GM19240 (cell line): ENCODE results near the gene STAT3.
A peak's percentile ranks its signal among the peaks of the same experiment; 100 is the strongest.

Source experiments
- DNase-seq: peaks from one replicate; pipeline ENCODE4 v3.0.0; 2011; ENCODE audit warnings: low spot score; ENCODE audit not compliant: insufficient read length

Gene STAT3

GRCh38 chr17:42354956-42355843 lies 33.0 kb downstream of the STAT3 start:
- DNase-seq, result no peak

- DNase-seq, result no peak
These were observed 40.1 kb downstream of the STAT3 start for GRCh38 chr17:42348104-42348503.

GRCh38 chr17:42347606-42348005 lies 40.6 kb downstream of the STAT3 start:
- no peak for DNase-seq

GRCh38 chr17:42347198-42347597 lies 41.0 kb downstream of the STAT3 start:
- DNase-seq, result no peak

- DNase-seq, result no peak
These were observed 41.8 kb downstream of the STAT3 start for GRCh38 chr17:42346481-42346880.

GRCh38 chr17:42345396-42346073 lies 42.7 kb downstream of the STAT3 start:
- no peak for DNase-seq

- no peak for DNase-seq
These were observed 45.8 kb downstream of the STAT3 start for GRCh38 chr17:42342242-42343008.

GRCh38 chr17:42341568-42341967 lies 46.7 kb downstream of the STAT3 start:
- DNase-seq, result no peak

GRCh38 chr17:42340691-42341127 lies 47.5 kb downstream of the STAT3 start:
- no peak for DNase-seq

- DNase-seq, result no peak
These were observed 49.0 kb downstream of the STAT3 start for GRCh38 chr17:42339221-42339620.

- no peak for DNase-seq
These were observed 49.7 kb downstream of the STAT3 start for GRCh38 chr17:42338427-42338985.

- DNase-seq, result no peak
These were observed 50.8 kb downstream of the STAT3 start for GRCh38 chr17:42337442-42337841.

GRCh38 chr17:42334677-42335076 lies 53.6 kb downstream of the STAT3 start:
- no peak for DNase-seq

- DNase-seq, result no peak
These were observed 55.2 kb downstream of the STAT3 start for GRCh38 chr17:42333053-42333452.

GRCh38 chr17:42329025-42329976 lies 58.9 kb downstream of the STAT3 start:
- DNase-seq, result no peak

GRCh38 chr17:42325026-42325425 lies 63.2 kb downstream of the STAT3 start:
- no peak for DNase-seq

GRCh38 chr17:42323268-42323773 lies 64.9 kb downstream of the STAT3 start:
- no peak for DNase-seq

GRCh38 chr17:42322382-42323267 lies 65.6 kb downstream of the STAT3 start:
- peak; percentile 89 for DNase-seq

GRCh38 chr17:42321555-42321954 lies 66.7 kb downstream of the STAT3 start:
- no peak for DNase-seq
